RWPE1 (cell line): Measurements from ENCODE around the gene ALS2CL.
A peak's percentile ranks its signal among the peaks of the same experiment; 100 is the strongest.

Source experiments
- CTCF ChIA-PET: fragments of 350-600 bp; sonication (Branson Sonifier 250); formaldehyde crosslinking; extraction: SDS; loops from one replicate; lab custom pipeline; 2021; lab: Yijun Ruan, JAX
- POLR2A ChIA-PET: fragments of 400-600 bp; formaldehyde crosslinking; extraction: SDS; loops from one replicate; lab custom pipeline; 2020; ENCODE audit warnings: antibody characterized with exemption; ENCODE audit not compliant: low non-redundant PET; lab: Yijun Ruan, JAX
- DNase-seq: peaks from one replicate; pipeline ENCODE4 v3.0.0; 2012; ENCODE audit warnings: low spot score
- H3K27ac ChIP-seq: fragments of 450-650 bp; 2 replicates; pipeline ENCODE4 v1.5.1; 2017
- TF ChIP-seq, protein P1 (sequence below): fragments of 450-650 bp; conservative IDR thresholded peaks from 2 replicates; pipeline ENCODE4 v1.5.1; 2017; ENCODE audit warnings: low read depth, mild to moderate bottlenecking

The ALS2CL gene

DNA sequence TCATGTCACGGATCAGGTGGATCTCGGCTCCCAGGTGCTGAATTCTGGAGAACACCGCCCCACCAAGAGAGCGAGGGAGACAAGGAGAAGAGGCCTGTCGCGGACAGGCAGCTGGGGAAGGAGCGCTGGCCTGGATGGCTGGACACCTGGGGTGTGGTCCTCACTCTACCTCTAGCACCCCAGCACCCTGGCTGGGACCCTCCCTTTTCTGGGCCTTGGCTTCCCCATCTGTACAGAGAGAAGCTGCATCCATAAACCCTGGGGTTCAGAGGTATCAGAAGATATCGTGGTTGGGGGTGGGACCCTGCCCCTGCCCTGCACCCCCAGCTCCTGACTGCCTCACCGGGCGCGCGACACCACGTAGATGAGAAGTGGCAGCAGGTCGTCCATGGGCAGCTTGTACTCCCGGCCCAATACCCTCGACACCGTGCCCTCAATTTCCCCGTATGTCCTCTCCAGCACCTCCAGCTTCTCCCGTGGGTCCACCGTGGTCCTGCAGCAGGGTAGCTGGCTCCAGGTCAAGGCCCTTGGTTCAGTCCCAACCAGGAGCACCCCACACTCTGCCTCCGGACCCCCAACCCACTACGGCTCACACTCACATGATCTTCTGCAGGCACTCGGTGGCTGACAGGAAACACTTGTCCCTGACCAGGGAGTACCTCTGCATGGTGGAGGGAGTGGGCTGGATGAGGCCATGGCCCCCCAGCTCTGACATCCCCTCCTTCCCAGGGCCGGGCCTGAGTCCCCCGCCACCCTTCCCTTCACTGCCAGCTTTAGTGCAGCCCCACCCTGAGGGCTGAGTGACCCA, 21.7 kb downstream of the ALS2CL start:
- POLR2A ChIA-PET, result no interaction called here
- H3K27ac ChIP-seq, result peak overlapping the region; percentile 72
- TF ChIP-seq, protein P1, sequence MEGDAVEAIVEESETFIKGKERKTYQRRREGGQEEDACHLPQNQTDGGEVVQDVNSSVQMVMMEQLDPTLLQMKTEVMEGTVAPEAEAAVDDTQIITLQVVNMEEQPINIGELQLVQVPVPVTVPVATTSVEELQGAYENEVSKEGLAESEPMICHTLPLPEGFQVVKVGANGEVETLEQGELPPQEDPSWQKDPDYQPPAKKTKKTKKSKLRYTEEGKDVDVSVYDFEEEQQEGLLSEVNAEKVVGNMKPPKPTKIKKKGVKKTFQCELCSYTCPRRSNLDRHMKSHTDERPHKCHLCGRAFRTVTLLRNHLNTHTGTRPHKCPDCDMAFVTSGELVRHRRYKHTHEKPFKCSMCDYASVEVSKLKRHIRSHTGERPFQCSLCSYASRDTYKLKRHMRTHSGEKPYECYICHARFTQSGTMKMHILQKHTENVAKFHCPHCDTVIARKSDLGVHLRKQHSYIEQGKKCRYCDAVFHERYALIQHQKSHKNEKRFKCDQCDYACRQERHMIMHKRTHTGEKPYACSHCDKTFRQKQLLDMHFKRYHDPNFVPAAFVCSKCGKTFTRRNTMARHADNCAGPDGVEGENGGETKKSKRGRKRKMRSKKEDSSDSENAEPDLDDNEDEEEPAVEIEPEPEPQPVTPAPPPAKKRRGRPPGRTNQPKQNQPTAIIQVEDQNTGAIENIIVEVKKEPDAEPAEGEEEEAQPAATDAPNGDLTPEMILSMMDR, result no peak
- CTCF ChIA-PET, result no interaction called here
- DNase-seq, result no peak

DNA sequence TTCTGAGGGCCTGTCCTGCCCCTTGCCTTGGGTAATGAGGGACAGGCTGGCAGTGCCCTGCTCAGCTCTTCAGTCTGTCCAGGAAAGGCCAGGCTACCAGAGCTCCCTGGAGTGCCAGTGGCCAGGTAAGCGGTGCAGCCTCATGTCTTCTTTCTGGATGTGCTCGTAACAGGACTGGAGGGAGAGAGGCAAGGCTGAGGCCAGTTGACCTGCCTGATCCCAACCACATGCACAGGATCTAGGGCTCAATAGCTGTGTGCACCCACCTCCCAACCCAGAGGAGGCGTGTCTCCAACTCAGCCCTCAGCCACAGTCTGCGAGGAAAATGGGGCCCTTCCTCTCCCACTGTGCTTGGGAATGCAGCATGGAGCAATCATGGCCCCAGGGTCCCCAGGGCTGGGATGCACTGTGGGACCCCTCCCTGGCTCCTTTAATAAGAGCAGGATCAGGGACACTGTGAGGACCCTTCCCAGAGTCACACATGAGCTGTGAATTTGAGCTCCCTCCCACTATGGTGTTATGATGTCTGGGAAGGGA, 22.5 kb downstream of the ALS2CL start:
- TF ChIP-seq, protein P1, result no peak
- POLR2A ChIA-PET, result no interaction called here
- H3K27ac ChIP-seq, result peak overlapping the region; percentile 72
- CTCF ChIA-PET, result no interaction called here
- no peak for DNase-seq

DNA sequence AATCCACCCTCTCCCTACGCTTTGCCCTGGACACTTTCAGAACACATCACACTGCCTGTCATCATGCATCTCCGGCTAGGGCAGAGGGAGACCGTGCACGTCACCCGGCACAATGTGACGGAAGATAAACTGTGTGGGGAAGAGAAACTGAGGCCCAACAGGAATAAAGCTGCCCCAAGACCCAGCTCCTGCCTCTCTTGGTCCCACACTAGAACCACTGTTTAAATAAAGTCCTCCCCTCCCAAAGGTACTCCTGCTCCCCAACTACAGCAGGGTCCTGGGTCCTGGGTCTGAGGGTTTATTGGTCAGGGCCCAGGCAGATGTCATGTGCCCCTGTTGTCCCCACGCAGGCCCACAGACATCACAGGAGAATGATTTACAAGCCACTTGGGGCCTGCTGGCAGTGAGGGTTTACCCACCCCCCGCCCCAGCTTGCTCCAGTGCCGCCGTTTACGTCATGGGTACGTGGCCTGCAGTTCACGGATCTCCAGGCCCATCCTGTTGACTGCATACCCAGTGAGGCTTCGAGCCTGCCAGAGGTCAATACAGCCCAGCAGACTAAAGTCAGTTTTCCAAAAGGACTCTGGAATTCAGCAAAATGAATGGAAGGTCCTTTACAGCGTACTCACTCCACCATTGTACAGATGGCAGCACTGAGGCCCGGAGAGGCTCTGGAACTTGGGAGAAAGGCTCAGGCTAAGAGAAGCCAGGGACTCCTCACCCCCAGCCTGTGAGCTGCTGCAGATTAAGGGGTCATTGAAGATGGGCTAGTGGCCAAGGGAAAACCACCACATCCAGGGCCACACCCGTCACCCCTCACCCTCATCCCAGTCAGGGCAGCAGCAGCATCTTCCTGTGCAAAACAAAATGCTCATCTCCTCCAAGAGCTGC, 23.2 kb downstream of the ALS2CL start:
- ChIA-PET POLR2A (no interaction called here), CTCF (no interaction called here)
- peak overlapping the region; percentile 72 for H3K27ac ChIP-seq
- TF ChIP-seq, protein P1, result no peak
- DNase-seq, result no peak

DNA sequence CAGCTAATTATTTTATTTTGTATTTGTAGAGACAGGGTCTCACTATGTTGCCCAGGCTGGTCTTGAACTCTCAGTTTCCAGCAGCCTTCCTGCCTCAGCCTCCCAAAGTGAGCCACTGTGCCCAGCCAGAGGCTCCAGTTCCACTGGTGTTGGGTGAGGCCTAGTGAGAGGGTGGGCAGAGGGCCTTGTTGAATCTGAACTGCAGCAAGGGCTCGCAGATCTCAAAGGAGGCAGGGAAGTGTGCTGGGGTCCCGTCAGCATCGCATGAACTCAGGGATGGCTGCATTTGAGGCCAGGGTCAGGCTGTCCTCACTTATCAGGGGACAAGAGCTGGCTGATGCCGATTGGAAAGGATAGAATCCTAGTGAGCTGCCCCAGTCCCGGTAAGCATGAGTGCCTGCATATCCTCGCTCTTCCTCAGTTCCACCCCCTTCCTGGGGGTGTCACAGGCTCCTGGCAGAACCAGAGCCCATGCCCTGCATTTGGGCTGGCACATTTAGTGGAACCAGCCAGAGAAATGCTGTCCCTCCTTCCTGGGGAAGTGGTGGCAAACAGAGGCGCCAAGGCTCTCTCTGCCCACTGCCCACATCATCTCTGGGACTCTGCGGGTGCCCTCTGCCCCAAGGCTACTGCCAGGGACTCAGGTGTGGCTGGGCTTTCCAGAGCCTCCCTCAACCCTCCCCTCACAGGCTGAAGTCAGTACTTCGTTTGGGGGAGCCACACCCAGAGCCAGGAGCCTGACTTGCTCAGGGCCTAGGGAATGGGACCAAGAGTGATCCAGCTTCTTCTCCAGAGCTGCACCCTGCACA, 24.1 kb downstream of the ALS2CL start:
- POLR2A ChIA-PET, result no interaction called here
- DNase-seq, result no peak
- CTCF ChIA-PET, result interaction anchor here (1.0 kb wide), 1 partner anchor 180 kb away, joined by 3 read pairs; no protein-coding TSS in a partner anchor
- TF ChIP-seq, protein P1, result no peak
- H3K27ac ChIP-seq, result peak overlapping the region; percentile 72

DNA sequence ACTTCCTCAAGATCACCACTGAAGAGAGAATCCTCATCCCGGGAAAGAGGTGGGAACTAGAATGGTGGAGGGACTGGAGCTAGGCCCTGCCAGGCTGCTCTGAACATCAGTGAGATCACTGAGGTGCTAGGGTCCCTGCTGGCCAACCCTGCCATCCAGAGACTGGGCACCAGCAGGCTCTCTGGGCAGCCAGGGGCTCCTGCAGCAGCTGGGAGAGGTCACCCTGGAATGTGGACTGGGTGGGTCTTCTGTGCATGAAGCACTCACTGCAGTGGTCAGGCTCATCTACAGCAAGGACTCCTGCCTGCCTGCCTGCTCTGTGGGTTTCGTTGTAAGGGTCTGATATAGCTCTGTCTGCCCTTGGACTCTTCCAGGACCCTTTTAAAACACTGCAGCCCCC, 24.9 kb downstream of the ALS2CL start:
- no peak for DNase-seq
- CTCF ChIA-PET, result interaction anchor here (1.0 kb wide), 1 partner anchor 179 kb away, joined by 3 read pairs; no protein-coding TSS in a partner anchor

More for the DNA sequence above, 24.9 kb downstream of the ALS2CL start:
- TF ChIP-seq, protein P1, result no peak
- H3K27ac ChIP-seq, result peak overlapping the region; percentile 72
- POLR2A ChIA-PET, result no interaction called here
